NOMO-1 (cell line): ENCODE data around the gene FKTN.

Source experiments
- DNase-seq, 2 experiments: peaks; one replicate each; lab custom pipeline; 2025; ENCODE audit not compliant: unreplicated experiment in 2 of 2; lab: John Stamatoyannopoulos, UW

FKTN gene

DNA sequence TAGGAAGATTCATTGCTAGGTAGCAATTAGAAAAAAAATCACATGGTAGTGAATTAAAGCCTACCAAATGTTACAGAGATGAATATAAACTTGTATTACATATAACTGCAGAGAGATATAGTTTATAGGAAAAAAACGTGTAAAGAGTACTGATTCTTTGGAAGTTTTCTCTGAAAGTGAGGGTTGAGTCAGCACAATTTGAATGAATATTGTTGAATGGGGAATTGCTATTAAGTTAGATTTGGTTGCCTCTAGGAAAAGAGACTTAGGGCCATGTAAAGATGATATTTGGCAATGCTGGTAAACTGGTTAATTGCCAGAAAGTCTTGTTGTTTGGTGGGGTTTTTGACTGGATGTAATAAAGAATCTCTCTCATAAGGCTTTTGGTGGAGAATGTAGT is 67.2 kb downstream of the FKTN start:
- DNase-seq: no peak

GRCh38 chr9:105632807-105633206 is 74.9 kb downstream of the FKTN start:
- no peak for DNase-seq

DNA sequence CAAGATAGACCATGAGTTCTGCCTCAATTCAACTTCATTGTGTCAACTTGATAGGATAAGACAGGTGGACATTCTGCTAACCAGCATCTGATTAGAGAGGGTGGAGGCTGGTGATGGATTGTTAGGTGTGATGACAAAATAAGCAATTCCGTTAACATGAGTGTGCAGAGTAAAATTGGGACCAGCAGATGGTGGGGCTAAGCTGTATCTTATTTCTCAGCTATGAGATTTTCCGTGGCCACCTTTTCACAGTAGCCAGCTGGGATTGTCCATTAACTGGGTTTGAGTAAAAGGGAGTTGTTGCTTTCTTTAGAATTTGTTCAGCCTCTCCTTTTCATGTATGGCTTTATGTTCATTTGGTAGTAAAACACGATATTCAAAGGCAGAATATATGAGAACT is 75.5 kb downstream of the FKTN start:
- no peak for DNase-seq

DNA sequence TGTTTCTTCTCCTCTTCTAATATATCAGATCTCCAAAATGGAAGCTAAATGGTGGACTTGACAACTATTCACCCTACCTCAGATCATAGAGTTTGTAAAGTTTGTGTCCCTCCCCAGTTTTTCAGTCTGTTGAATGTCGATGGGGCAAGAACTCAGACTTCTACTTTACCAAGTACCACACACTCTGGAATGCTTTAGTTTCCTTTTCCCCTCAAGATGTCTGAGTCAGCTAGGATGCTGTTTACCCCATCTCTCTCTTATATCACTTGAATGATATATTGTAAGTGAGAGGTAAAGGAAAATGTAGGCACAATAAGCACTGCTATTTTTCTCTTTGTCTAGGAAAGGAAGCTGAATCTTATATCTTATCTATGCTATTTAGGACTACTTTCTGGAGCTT is 78.4 kb downstream of the FKTN start:
- no peak for DNase-seq

DNA sequence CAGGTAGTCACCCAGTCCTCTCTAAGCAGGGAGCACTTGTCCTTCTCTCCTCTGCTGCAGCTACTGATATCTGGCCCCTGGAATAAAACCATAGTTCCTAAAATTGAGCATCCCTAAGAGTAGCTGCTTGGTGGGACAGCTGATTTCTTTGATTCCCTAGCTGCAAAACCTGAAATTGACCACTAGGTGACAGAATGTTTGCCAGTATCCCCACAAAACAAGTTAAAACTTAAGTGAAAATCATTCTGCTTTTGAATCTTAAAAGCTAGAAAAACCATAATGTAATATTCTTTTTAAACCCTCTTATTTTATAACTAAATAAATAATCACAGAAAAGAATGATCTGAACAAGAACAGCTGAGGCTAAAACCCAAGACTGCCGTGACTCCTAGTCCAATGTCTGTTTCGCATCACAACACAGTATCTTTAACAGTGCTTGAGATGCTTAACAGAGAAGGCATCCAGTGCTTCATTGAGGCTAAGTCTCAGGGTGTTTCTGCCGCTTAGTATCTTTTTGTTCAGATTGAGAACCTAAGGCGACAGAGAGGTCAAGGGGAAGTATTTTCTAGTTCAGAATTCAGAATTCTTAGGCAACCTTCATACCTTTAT is 80.0 kb downstream of the FKTN start:
- DNase-seq: peak in 1 of 2 experiments; percentile 5

DNA sequence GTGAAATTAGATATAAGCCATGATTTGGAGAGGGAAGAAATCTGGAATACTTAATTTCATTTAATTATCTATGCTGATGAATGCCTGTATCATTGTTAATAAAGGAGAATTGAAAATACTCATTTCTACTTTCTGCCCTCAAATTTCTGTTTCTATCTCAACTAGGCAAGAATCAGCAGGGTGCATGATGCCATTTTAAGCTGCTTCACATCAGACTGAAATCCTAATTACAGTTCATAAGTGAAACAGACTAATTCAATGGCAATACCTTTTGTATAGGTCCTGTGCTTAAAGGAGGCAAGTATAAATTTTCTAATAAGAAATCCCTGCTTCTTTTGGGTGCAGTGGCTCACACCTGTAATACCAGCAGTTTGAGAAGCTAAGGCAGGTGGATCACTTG is 82.0 kb downstream of the FKTN start:
- no peak for DNase-seq

- no peak for DNase-seq
These were observed 85.9 kb downstream of the FKTN start for GRCh38 chr9:105643795-105644194.

DNA sequence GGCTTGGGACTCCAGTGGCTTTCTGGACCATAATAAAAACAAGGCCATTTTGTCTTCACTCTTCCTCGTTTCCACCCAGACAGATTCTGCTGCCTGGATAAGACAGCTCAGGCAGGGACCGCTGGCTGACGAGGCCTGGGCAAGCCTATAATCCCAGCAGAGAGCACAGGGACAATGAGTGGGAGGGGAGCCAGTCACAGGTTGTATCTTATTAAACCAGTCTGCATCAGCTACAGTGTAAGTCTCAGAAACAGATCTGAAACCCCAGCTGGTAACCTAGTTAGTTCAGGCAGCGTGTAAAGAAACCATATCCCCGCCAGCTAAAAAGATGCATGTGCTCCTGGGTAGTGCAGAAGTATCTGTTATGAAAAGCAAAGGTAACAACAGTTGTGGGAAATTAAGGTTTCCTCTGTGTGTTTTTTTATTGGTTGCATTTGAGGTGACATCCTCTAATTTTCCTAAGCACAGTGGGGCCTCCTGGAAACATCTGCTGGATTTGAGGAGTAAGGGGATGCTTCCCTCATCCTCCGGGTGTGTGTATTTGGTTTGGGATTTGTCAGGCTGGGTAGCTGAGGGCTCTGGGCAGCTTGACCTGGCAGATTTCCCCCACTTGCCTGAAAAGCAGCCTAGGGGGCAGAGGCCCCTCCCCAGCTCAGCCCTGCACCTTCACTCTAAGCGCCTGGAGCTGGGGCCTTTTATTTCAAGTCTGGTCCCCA is 89.1 kb downstream of the FKTN start:
- no peak for DNase-seq

- DNase-seq: no peak
These were observed 89.8 kb downstream of the FKTN start for GRCh38 chr9:105647595-105648349.

GRCh38 chr9:105651806-105652205 is 93.9 kb downstream of the FKTN start:
- DNase-seq: no peak

- DNase-seq: peak; percentile 27 to 61
These were observed 98.4 kb downstream of the FKTN start for GRCh38 chr9:105656131-105656921.

- DNase-seq: no peak
These were observed 100.4 kb downstream of the FKTN start for GRCh38 chr9:105658351-105658750.

GRCh38 chr9:105661011-105661410 is 103.1 kb downstream of the FKTN start:
- no peak for DNase-seq

GRCh38 chr9:105662184-105663104 is 104.5 kb downstream of the FKTN start, which contains the start of gene TAL2:
TAL2 (plus strand) TSS chr9:105662457; CDS start chr9:105662497, 40 bp downstream.
- DNase-seq: no peak

DNA sequence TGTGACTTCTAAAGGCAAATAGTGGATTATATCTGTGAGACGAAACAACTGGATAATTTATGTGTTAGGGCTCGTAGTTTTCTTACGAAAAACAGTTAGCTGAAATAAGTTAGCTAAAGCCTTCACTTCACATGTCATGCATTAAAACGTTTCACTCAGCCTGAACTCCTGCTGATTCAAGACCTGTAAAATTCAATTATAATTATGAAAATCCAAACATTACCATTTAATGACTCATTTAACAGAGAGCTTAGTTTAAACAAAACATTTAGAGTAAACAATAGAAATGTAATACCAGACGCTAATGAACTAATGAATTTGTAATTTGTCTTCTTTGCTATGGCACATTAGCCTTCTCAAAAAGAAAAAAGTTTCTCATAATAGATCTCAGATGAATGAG is 106.0 kb downstream of the FKTN start:
- no peak for DNase-seq

DNA sequence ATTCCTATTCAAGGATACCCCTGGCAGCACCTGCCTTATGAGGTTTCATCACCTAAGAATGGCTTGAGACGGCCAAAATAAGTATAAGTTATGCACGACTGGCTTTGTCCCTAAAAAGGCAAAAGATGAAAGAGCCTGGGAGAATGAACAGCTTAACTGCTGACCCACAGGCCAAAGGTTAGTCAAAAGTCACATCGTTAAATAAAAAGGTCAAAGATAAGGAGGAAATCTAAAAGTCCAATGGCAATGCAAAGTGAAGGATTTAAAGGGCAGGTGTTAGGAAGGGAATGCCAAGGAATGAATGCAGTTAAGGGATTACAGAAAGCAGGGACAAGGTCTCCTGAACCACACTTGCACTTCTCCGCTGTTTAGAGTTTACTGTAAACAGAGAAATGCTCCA is 109.9 kb downstream of the FKTN start:
- DNase-seq: no peak

DNA sequence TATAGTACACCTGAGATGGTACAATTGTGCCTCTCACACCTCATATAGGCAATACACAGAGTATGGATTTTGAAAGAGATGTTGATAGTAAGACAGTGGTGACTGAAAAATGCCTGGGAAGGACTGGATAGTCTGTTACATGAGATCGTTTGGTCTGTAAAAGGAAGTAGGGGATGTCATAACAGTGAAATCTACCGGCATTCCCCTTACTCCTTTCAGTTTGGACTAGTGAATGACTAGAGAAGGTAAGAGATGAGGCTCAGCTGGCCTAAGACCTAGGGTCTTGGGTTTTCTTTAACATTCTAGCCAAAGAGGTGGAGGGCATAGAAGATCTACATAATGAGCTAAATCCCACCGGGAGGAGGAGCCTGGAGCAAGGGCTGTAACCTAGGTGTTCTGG is 112.4 kb downstream of the FKTN start:
- peak in 1 of 2 experiments; percentile 29 for DNase-seq

DNA sequence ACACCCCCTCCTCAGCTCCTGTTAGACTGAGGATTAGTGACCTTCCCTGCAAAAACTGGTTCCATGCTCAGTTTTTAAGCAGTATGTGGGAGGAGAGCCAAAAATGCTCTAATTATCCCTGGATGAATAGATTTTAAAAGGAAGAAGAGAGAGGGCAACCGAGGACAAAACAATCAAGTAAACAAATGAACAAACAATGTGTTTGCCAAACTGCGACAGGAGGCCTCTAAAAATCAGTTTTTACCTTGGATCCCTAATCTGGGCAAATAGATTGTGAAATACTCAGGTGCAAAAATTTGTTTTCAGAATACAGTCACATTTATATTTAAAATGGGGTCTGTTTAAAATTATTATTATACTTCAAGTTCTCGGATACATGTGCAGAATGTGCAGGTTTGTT is 112.8 kb downstream of the FKTN start:
- no peak for DNase-seq

GRCh38 chr9:105672711-105673234 is 114.8 kb downstream of the FKTN start:
- peak; percentile 90 to 98 for DNase-seq
